ENCODE results near the gene ZSWIM6. TPM values are rescaled to one million over a fixed set of nuclear protein-coding genes. Genes with fewer than 3 reads are reported as not detected.

Gene ZSWIM6
- total RNA-seq, 2 experiments from 2014 or later, result 0.06 to 0.17 TPM

DNA sequence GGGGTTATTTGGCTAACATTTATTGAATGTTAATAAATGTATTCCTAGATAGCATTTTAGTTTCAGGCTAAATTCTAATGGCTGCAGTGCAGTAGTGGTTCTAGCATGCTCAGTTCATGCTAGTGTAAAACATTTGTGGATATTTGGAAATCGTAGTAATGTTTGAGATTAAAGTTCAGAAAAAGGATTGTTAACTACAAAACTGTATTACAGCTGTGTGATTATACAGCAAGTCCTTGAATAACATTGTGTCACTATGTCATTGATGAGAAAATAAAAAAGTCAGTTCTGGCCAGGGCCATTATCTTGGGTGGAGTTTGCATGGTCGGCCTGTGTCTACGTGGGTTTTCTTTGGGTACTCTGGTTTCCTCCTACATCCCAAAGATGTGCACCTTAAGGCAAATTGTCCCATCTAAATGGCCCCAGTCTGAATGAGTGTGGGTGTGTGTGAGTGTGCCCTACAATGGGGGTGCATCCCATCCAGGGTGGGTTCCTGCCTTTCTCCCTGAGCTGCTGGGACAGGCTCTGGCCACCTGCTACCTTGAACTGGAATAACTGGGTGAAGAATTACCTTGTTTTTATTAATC, 8.8 kb downstream of the ZSWIM6 start:
- Histone ChIP-seq H3K27ac (ENCODE audit: low read depth, low read length, poor library complexity, severe bottlenecking) (no peak overlapping the region), H3K4me1 (ENCODE audit: insufficient read depth, low read length, poor library complexity, severe bottlenecking) (no peaks in the 10 kb centered on the region), H2AFZ (ENCODE audit: low read length) (no peak overlapping the region), H3K79me2 (ENCODE audit: insufficient read depth, low read depth, low read length) (no peaks in the 10 kb centered on the region), H3K36me3 (ENCODE audit: insufficient read depth, low read length) (no peaks in the 10 kb centered on the region), H3K4me3 (ENCODE audit: low read depth, low read length, poor library complexity, severe bottlenecking) (no peak overlapping the region), H3K4me2 (ENCODE audit: low read length) (no peak overlapping the region), H3K9me2 (ENCODE audit: insufficient read depth, low read length) (no peaks in the 10 kb centered on the region), H4K20me1 (ENCODE audit: insufficient read depth, low read length) (no peaks in the 10 kb centered on the region), H3K9me3 (ENCODE audit: low read length) (no peaks in the 10 kb centered on the region)
- ChIA-PET POLR2A (no interaction called here), CTCF (ENCODE audit: unreplicated experiment) (no interaction called here)
- intact Hi-C loops (cut with micrococcal nuclease; ENCODE audit: unreplicated experiment), result no loop called here
- TF ChIP-seq, protein P1, sequence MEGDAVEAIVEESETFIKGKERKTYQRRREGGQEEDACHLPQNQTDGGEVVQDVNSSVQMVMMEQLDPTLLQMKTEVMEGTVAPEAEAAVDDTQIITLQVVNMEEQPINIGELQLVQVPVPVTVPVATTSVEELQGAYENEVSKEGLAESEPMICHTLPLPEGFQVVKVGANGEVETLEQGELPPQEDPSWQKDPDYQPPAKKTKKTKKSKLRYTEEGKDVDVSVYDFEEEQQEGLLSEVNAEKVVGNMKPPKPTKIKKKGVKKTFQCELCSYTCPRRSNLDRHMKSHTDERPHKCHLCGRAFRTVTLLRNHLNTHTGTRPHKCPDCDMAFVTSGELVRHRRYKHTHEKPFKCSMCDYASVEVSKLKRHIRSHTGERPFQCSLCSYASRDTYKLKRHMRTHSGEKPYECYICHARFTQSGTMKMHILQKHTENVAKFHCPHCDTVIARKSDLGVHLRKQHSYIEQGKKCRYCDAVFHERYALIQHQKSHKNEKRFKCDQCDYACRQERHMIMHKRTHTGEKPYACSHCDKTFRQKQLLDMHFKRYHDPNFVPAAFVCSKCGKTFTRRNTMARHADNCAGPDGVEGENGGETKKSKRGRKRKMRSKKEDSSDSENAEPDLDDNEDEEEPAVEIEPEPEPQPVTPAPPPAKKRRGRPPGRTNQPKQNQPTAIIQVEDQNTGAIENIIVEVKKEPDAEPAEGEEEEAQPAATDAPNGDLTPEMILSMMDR (conservative IDR thresholded peaks at IDR 0.05; ENCODE audit: low read length), result no peak
- no peak for TF ChIP-seq EZH2phosphoT487 (IDR thresholded peaks at IDR 0.05; ENCODE audit: borderline replicate concordance, low read depth, low read length)
- BruUV-seq (replicated peaks), result no TSS peak
- DNase-seq (ENCODE audit: low spot score), result no peak

DNA sequence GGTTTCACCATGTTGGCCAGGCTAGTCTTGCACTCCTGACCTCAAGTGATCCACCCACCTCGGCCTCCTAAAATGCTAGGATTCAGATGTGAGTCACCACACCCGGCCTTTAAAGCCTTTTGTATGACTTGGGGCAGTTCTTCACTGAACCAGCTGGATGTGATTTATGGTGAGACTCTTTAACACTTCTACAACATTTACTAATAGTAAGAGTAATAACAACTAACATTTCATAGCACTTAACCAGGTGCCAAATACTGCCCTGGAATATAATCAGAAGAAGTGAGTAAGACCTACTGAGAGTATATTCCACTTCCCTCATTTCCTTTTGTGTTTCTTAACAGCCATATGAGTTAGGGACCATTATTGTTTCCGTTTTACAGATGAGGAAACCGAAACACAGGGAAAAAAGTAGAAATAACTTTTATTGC, 10.0 kb downstream of the ZSWIM6 start:
- TF ChIP-seq, protein P1 (conservative IDR thresholded peaks at IDR 0.05; ENCODE audit: low read length), result no peak
- no peak for TF ChIP-seq EZH2phosphoT487 (IDR thresholded peaks at IDR 0.05; ENCODE audit: borderline replicate concordance, low read depth, low read length)
- no peaks in the 10 kb centered on the region for H3K9me2 ChIP-seq (ENCODE audit: insufficient read depth, low read length)
- H3K79me2 ChIP-seq (ENCODE audit: insufficient read depth, low read depth, low read length), result no peaks in the 10 kb centered on the region
- no peak for DNase-seq (ENCODE audit: low spot score)
- no peaks in the 10 kb centered on the region for H3K4me1 ChIP-seq (ENCODE audit: insufficient read depth, low read length, poor library complexity, severe bottlenecking)
- H3K4me2 ChIP-seq (ENCODE audit: low read length), result no peak overlapping the region
- H3K36me3 ChIP-seq (ENCODE audit: insufficient read depth, low read length), result no peaks in the 10 kb centered on the region
- H3K9me3 ChIP-seq (ENCODE audit: low read length), result no peaks in the 10 kb centered on the region
- no TSS peak for BruUV-seq (replicated peaks)
- H3K27ac ChIP-seq (ENCODE audit: low read depth, low read length, poor library complexity, severe bottlenecking), result no peak overlapping the region
- no peaks in the 10 kb centered on the region for H4K20me1 ChIP-seq (ENCODE audit: insufficient read depth, low read length)
- ChIA-PET POLR2A (no interaction called here), CTCF (ENCODE audit: unreplicated experiment) (no interaction called here)
- intact Hi-C loops (cut with micrococcal nuclease; ENCODE audit: unreplicated experiment), result no loop called here
- H3K4me3 ChIP-seq (ENCODE audit: low read depth, low read length, poor library complexity, severe bottlenecking), result no peak overlapping the region
- no peak overlapping the region for H2AFZ ChIP-seq (ENCODE audit: low read length)

DNA sequence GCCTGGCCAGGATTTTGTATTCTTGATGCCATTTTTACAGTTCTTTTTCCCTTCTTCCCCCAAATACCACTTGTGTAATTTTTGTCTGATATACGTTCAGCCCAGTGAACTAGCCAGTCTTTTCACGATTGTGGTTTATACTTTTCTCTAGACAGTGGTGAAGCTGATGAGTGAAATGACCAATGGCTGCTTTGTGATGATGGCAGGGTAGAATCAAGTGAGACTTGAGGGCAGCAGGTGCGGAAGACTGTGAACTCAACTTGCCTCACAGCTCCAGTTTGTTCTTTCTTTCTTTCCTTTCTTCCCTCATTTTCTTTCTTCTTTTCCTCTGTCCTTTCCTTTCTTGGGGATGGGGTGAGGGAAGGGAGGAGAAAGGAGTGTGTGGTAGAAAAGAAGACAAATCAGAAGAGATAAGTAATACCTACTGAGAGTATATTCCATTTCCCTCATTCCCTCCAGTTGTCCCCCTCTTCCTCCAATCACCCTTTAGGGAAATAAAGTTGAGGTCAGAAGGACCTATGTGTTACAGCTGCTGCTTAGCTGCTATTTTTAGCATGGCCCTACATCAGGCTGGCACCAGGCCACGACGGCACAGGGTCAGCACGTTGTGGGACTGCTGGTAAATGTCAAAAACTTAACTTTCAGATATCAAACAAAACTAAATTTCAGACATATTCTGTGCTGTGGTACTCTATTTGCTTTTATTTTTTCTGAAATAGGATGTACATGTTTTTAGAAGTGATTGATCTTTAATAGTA, 12.3 kb downstream of the ZSWIM6 start:
- no peaks in the 10 kb centered on the region for H4K20me1 ChIP-seq (ENCODE audit: insufficient read depth, low read length)

More for the DNA sequence above, 12.3 kb downstream of the ZSWIM6 start:
- Histone ChIP-seq H3K9me2 (ENCODE audit: insufficient read depth, low read length) (no peaks in the 10 kb centered on the region), H3K4me1 (ENCODE audit: insufficient read depth, low read length, poor library complexity, severe bottlenecking) (no peaks in the 10 kb centered on the region), H3K4me3 (ENCODE audit: low read depth, low read length, poor library complexity, severe bottlenecking) (no peak overlapping the region), H2AFZ (ENCODE audit: low read length) (no peak overlapping the region), H3K79me2 (ENCODE audit: insufficient read depth, low read depth, low read length) (no peaks in the 10 kb centered on the region), H3K36me3 (ENCODE audit: insufficient read depth, low read length) (no peaks in the 10 kb centered on the region), H3K9me3 (ENCODE audit: low read length) (no peaks in the 10 kb centered on the region), H3K27ac (ENCODE audit: low read depth, low read length, poor library complexity, severe bottlenecking) (no peak overlapping the region), H3K4me2 (ENCODE audit: low read length) (no peak overlapping the region)
- no peak for TF ChIP-seq EZH2phosphoT487 (IDR thresholded peaks at IDR 0.05; ENCODE audit: borderline replicate concordance, low read depth, low read length)
- TF ChIP-seq, protein P1 (conservative IDR thresholded peaks at IDR 0.05; ENCODE audit: low read length), result no peak
- CTCF ChIA-PET (ENCODE audit: unreplicated experiment), result no interaction called here
- POLR2A ChIA-PET, result no interaction called here
- intact Hi-C loops (cut with micrococcal nuclease; ENCODE audit: unreplicated experiment), result no loop called here
- DNase-seq (ENCODE audit: low spot score), result no peak
- BruUV-seq (replicated peaks), result no TSS peak
